Renal pelvis (tissue), 4 donors: Measurements from ENCODE around the gene MDH2. TPM values are rescaled to one million over a fixed set of nuclear protein-coding genes. Genes with fewer than 3 reads are reported as not detected.
"Not testable (repeated sequence)": the region's sequence is repeated elsewhere in the genome, so short reads cannot be mapped to it uniquely, and the experiment has no call there.

Source experiments
- DNase-seq: peaks from one replicate; pipeline ENCODE4 v3.0.0-alpha.2; 2013
- polyA plus RNA-seq, 3 donors: library from polyadenylated mRNA; unstranded; fragments of 120-200 nt; gene quantifications; one replicate each; pipeline ENCODE4 v1.2.1, GENCODE V29; 2013; ENCODE audit not compliant: insufficient read length in 3 of 3

Gene MDH2
- polyA plus RNA-seq, 3 donors: 218 to 255 (median 222) TPM

- DNase-seq: no peak
Measured at GRCh38 chr7:76022026-76022780, 25.7 kb upstream of the MDH2 start.

DNA sequence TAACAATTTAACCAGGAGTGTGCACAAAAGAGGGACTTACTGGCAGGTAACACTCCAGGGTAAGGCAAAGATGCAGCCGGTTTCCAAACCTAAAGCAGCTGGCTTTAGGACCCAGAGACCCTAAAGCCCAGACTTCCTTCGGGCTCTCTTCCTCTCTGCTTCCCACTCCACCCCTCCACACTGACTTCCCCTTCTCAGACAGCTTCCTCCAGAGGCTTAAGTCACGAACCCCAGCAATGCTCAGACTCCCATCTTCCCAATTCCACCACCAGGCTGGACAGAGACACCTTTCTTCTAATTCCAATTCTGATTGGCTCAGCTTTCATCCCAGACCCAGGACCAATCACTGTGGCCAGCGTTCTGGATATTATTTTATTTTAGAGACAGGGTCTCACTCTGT lies 24.9 kb upstream of the MDH2 start:
- DNase-seq: no peak

- not testable (repeated sequence) for DNase-seq
Measured at GRCh38 chr7:76029682-76030081, 18.2 kb upstream of the MDH2 start.

- no peak for DNase-seq
Measured at GRCh38 chr7:76031964-76032363, 15.9 kb upstream of the MDH2 start.

- DNase-seq: no peak
Measured at GRCh38 chr7:76037310-76037709, 10.6 kb upstream of the MDH2 start.

GRCh38 chr7:76040126-76040525 lies 7.8 kb upstream of the MDH2 start:
- no peak for DNase-seq

- no peak for DNase-seq
Measured at GRCh38 chr7:76044375-76044865, 3.5 kb upstream of the MDH2 start.

DNA sequence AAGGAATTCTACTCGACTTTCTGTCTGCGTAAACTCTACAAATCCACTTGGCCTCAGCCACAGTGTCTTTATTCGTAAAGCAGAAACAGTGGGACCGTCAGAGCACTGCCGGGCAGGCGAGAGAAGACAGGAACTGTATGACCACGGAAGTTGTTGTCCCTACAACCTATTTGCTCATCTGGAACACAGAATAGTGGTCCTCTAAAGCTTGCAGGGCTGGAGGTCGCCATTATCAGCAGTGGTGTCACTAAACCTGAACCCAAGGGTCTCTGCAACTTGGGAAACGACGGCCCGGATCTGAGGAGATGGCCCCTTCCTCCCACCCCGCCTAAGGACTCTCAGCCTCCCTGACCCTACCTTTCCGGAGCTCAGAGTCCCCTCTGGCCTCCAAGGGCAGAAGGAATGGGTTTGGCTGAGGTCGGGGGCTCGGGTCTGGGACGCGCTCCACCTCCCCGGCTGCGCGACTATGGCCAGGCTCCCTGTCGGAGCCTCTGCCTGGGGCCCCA lies 548 bp upstream of the MDH2 start:
- DNase-seq: no peak

GRCh38 chr7:76048668-76048988 lies 722 bp downstream of the MDH2 start:
- DNase-seq: no peak

DNA sequence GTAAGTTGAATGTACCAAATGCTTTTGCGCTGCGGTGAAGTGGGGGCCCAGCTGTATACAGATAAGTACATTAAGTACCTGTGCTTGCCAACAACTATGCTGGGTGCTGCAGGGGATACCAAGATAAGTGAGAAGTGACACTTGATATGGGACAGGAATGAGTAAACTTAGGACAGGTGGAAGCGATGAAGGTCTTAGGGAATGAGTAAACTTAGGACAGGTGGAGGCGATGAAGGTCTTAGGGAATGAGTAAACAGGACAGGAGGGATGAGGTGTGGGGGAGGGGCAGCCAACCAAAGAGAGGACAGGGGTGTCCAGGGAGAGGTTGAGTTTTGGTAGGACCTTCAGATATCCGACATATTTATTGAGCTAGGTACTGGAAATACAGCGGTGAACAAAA lies 1.4 kb downstream of the MDH2 start:
- no peak for DNase-seq

DNA sequence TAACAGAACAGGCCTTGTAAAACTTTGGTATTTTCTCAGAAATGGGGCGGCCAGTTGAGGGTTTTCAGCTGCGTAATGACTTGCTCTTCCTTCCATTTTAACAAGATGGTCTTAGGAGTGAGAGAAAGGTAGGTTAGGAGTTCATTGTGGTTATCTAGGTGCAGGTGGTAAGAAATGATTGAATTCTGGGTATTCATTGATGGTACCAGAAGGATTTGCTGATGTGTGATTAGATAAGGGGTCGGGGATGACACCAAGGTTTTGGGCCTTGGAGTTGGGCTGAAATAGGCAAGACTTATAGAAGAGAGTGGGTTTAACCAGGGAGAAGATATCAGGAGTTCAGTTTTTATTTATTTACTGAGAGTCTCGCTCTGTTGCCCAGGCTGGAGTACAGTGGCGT lies 2.6 kb downstream of the MDH2 start:
- DNase-seq: no peak

DNA sequence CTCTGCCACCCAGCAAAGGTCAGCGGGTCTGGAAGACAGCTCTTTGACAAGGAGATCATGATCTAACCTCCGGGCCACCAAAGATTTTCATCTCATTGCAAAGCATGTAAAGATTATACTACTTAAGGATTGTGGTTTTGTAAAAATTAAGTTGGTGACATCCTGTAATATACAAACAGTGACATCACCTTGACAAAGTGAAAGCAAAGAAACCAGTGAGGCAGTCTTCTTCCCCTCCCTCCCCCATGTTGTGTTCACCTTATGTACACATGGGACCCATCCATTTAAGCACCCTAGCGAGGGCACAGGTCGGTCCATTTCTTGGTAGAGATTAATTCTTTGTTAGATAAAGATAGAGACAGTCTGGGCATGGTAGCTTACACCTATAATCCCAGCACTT lies 3.9 kb downstream of the MDH2 start:
- no peak for DNase-seq

GRCh38 chr7:76052681-76053080 lies 4.8 kb downstream of the MDH2 start:
- not testable (repeated sequence) for DNase-seq

DNA sequence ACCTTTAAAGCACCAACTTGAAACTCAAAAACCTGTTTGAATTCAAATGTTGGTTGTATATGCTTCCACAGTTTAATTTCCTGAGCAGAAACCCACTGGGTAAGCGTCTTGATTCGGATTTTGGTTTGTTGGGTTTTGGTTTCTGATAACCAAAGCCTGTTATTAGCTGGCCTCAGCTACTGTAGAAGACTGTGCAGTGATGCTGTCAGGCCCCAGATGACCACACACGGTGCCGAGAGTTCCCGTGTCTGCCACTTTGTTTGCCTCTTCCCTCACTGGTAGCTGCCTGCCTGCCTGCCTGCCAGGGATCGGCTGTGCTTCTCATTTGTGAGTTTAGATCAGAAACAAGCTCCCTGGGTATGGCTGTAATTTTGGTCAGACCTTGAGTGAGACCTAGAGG lies 5.6 kb downstream of the MDH2 start:
- DNase-seq: no peak

DNA sequence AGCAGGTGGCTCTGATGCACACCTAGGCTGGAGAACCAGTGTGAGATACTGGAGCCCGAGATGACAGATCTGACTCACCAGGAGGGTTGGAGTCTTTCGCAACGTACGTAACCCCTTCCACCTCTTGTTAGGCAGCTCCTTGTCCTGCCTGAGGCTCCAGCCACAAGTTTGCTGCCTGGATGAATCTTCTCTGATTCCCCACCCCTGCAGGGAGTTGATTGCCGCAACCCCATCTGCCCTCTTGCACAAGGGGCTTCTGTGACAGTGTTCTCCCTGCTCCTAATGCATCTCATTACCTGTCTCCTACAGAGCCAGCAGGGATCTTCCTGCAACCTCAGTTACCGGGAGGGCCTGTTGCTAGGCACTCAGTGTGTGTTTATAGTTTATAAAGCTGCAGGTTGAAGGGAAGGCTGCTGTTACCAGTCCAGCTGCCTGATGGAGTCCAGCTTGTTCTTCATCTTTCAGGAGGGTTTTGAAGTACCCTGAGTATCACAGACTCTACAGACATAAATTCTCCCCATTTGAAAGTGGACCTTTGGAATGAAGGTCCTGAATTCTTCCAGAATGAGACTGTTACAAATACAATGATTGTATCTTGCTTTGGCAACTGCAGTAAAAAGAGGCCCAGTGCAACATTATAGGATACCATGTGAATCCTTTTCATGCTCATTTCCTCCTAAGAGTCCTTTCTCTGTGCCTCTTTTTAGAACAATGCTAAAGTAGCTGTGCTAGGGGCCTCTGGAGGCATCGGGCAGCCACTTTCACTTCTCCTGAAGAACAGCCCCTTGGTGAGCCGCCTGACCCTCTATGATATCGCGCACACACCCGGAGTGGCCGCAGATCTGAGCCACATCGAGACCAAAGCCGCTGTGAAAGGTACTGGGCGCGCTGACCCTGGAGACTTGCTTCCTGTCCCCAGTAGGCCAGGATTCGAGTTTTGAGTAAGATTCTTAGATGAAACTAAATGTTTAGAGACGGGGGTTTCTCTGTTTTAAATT lies 6.5 kb downstream of the MDH2 start:
- no peak for DNase-seq

GRCh38 chr7:76056241-76056640 lies 8.3 kb downstream of the MDH2 start:
- no peak for DNase-seq

DNA sequence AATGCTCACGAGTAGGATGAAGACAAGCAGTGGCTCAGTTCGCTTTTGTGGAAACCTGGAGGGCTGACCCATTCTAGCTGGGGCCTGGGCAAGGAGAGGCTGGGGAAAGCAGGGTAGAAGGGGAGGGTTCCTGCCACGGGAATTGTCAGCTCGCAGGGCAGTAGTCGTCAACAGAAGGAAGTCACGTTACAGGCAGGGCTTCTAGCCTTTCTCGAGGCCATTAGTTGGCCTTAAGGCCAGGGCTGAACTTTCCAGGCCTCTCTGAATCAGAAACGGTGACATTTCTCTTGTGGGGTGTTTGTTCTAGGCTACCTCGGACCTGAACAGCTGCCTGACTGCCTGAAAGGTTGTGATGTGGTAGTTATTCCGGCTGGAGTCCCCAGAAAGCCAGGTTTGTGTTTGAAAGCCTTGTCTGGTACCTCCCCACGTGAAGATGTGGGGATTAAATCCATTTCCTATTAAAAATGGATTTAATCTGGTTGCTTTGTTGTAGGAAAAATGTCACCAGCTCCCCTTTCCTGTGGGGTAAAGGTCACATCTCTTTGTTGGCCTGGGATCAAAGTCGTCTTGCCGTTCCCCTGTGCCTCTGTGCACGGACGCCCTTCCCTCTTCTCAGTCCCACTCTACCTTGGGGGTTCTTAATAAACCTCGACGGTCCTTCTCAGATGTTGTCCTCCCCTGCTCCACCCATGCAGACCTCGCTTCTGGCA lies 9.4 kb downstream of the MDH2 start:
- DNase-seq: no peak

DNA sequence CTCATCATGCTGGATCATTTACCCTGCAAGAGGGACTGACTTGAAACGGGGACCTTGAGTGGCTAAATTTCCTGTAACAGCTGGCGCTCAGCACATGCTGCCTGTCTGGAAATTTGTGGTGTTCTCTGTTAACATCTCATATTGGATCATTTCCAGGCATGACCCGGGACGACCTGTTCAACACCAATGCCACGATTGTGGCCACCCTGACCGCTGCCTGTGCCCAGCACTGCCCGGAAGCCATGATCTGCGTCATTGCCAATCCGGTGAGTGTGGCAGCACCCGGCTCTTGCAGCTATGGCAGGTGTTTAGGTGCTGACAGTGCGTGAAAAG lies 9.9 kb downstream of the MDH2 start:
- DNase-seq: no peak

DNA sequence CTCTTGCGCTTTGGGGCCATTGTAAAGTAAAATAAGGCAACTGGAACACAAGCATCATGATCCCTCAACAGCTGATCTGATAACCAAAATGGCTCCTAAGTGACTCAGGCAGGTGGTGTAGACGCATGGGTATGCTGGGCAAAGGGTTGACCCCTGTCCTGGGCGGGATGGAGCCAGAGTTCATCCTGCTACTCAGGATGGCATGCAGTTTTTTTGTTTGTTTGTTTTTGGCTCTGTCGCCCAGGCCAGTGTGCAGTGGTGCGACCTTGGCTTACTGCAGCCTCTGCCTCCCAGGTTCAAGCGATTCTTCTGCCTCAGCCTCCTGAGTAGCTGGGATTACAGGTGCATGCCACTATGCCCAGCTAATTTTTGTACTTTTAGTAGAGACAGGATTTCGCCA lies 10.8 kb downstream of the MDH2 start:
- not testable (repeated sequence) for DNase-seq

- no peak for DNase-seq
Measured at GRCh38 chr7:76060842-76061241, 12.9 kb downstream of the MDH2 start.

DNA sequence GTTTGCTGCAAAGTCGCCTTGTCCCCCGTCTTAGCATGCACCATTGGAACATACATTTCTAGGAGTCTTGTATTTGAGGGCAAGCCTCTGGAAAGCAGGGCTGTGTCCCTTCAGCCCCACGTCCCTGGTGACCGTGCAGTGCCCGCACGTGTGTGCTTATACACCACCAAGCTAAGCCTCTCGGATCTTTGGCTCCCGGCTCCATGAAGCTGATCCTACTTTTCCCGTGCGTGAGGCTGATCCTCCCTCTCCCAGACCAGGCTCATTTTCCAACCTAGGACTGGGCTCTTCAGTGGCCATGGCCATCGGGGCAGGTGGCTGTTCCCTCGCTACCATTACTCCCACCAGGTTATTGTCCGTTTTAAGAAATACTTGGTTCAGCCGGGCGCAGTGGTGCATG lies 14.3 kb downstream of the MDH2 start:
- DNase-seq: no peak

GRCh38 chr7:76063114-76063513 lies 15.2 kb downstream of the MDH2 start:
- no peak for DNase-seq
